ENCODE data around the gene FRAT2.

The FRAT2 gene

GRCh38 chr10:97334370-97335175 is at the start of gene FRAT2:
Gene FRAT2, minus strand, starts transcription at chr10:97334729. Its CDS starts 157 bp downstream, at chr10:97334572.
- FAIRE-seq = no peak

- FAIRE-seq = no peak
Measured at GRCh38 chr10:97384156-97384555, 49.6 kb upstream of the FRAT2 start.

- no peak for FAIRE-seq
Measured at GRCh38 chr10:97383159-97383558, 48.6 kb upstream of the FRAT2 start.

- FAIRE-seq = no peak
Measured at GRCh38 chr10:97381626-97382025, 47.1 kb upstream of the FRAT2 start.

- no peak for FAIRE-seq
Measured at GRCh38 chr10:97380516-97380915, 46.0 kb upstream of the FRAT2 start.

- FAIRE-seq = no peak
Measured at GRCh38 chr10:97378933-97379921, 44.7 kb upstream of the FRAT2 start.

- no peak for FAIRE-seq
Measured at GRCh38 chr10:97376413-97376812, 41.9 kb upstream of the FRAT2 start.

- FAIRE-seq = no peak
Measured at GRCh38 chr10:97373456-97373855, 38.9 kb upstream of the FRAT2 start.

- FAIRE-seq = no peak
Measured at GRCh38 chr10:97372233-97372875, 37.8 kb upstream of the FRAT2 start.

- no peak for FAIRE-seq
Measured at GRCh38 chr10:97371696-97372095, 37.2 kb upstream of the FRAT2 start.

GRCh38 chr10:97367126-97367649 is 32.7 kb upstream of the FRAT2 start:
- no peak for FAIRE-seq

- FAIRE-seq = no peak
Measured at GRCh38 chr10:97366572-97366971, 32.0 kb upstream of the FRAT2 start.

GRCh38 chr10:97365761-97366351 is 31.3 kb upstream of the FRAT2 start:
- FAIRE-seq = no peak

- no peak for FAIRE-seq
Measured at GRCh38 chr10:97363071-97363470, 28.5 kb upstream of the FRAT2 start.

GRCh38 chr10:97362310-97363033 is 27.9 kb upstream of the FRAT2 start:
- no peak for FAIRE-seq

- FAIRE-seq = no peak
Measured at GRCh38 chr10:97361537-97361901, 27.0 kb upstream of the FRAT2 start.

GRCh38 chr10:97360705-97361536 is 26.4 kb upstream of the FRAT2 start:
- no peak for FAIRE-seq

- no peak for FAIRE-seq
Measured at GRCh38 chr10:97358781-97359180, 24.3 kb upstream of the FRAT2 start.

GRCh38 chr10:97358349-97358748 is 23.8 kb upstream of the FRAT2 start:
- no peak for FAIRE-seq

- FAIRE-seq = no peak
Measured at GRCh38 chr10:97356918-97357317, 22.4 kb upstream of the FRAT2 start.
